ENCODE results near the gene KCNJ6. TPM values are rescaled to one million over a fixed set of nuclear protein-coding genes. Genes with fewer than 3 reads are reported as not detected.

The KCNJ6 gene
- total RNA-seq, 1 experiment from 2014 or later: not detected

DNA sequence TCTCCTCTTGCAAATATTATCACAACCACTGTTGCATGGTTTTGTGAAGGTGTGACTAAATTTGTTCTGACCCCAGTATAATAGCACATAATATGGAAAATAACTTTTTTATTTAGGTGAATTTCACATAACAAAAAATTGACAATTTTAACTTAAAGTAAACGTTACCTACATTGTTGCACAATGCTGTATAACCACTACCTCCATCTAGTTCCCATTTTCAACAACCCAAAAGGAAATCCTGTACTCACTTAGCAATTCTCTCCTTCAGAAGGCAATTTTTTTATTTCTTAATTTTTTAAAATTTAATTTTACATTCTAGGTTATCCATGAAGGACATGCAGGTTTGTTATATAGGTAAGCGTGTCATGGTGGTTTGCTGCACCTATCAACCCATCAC, 95.2 kb downstream of the KCNJ6 start:
- no peak for DNase-seq (ENCODE audit: low read depth)

GRCh38 chr21:37819372-37819771, 96.9 kb downstream of the KCNJ6 start:
- DNase-seq (ENCODE audit: low read depth): no peak

DNA sequence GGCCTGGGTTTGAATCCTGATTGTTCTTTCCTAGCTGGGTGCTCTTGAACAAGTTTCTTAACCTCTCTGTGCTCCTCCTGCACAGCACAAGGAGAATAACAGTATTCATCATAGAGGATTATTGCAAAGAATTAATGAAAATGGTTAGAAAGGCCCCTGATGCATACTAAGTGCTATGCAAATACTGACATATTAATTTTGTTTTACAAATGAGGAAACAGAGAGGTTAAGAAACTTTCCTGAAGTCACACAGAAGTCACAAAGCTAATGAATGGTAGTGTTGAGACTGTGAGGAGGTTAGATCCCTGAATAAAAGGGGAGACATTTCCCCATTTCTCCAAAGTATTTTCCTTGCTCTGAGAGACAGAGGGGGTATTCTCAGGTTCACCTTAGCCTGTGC, 99.0 kb downstream of the KCNJ6 start:
- no peak for DNase-seq (ENCODE audit: low read depth)

DNA sequence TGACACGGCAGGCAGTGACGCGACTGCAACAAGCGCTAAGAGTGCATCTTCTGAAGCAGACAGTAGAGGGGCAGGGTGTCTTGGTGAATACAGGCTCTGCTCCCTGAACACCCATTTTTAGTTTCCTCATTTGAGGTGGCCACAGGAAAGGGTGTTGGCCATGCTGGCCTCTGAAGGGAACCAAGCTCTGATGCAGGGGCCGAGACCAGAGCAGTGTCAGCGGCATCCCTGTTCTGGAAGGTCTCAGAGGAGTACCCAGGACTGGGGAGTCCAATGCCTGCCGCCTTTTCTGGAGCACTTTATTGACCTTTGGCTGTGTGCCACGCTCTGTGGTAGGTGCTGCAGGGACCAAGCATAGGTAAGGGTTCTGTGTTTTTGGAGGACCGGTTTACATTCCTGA, 100.4 kb downstream of the KCNJ6 start:
- no peak for DNase-seq (ENCODE audit: low read depth)

- no peak for DNase-seq (ENCODE audit: low read depth)
These were observed 104.5 kb downstream of the KCNJ6 start for GRCh38 chr21:37811711-37812110.

GRCh38 chr21:37808261-37808660, 108.0 kb downstream of the KCNJ6 start:
- no peak for DNase-seq (ENCODE audit: low read depth)

DNA sequence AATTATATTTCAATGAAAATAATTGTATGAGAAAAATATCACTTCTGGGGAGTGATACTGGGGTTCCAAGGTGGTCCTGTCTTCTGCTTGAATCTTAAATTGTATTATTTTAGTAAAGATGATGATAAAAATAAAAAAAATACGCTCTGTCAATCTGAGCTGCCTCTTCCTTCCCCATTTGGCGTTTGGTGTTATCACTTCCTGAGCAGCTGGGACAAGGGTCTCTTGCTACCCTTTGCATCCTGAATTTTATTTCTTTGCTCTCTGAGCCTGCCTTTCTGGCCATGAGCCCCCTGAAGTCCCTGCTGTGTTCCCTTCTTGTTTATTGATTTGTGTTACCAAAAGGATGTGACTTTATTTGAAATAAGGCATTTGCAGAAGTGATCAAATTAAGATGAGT, 111.0 kb downstream of the KCNJ6 start:
- DNase-seq (ENCODE audit: low read depth): no peak

DNA sequence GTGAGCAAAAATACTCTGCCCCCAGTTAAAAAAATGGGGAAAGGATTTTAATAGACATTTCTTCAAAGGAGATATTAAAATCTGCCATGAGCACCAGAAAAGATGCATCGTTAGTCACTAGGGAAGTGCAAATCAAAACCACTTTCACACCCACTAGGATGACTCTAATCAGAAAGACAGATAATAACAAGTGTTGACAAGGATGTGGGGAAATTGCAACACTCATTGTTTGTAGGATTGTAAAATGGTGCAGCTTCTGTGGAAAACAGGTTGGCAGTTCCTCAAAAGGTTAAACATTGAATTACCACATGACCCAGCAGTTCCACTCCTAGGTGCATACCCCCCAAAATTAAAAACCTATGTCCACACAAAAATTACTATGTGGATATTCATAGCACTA, 112.3 kb downstream of the KCNJ6 start:
- no peak for DNase-seq (ENCODE audit: low read depth)

DNA sequence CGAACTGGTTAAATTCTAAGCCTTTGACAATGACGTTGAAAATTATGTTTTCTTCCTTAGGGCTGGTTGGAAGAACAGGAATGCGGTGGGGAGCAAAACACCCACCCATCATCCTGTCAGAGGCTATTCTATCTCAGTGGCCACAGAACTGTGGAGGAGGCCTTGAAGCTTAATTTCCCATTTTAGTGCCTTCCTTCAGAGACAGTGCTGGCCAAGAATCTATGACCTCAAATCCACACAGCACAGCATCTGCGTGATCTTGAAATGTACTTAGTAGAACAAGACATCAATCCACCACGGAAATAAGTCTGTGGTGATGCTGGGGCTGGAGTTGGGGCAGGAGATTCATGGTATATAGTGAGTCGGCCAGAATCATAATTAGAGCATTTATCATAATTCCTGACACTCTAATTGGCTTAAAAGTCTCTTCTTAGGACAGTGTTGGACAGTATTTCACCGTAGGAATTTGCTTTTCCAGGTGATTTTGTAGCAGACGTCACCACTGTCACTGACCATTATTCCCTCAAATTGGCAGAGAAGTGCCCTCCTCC, 113.1 kb downstream of the KCNJ6 start:
- DNase-seq (ENCODE audit: low read depth): no peak

DNA sequence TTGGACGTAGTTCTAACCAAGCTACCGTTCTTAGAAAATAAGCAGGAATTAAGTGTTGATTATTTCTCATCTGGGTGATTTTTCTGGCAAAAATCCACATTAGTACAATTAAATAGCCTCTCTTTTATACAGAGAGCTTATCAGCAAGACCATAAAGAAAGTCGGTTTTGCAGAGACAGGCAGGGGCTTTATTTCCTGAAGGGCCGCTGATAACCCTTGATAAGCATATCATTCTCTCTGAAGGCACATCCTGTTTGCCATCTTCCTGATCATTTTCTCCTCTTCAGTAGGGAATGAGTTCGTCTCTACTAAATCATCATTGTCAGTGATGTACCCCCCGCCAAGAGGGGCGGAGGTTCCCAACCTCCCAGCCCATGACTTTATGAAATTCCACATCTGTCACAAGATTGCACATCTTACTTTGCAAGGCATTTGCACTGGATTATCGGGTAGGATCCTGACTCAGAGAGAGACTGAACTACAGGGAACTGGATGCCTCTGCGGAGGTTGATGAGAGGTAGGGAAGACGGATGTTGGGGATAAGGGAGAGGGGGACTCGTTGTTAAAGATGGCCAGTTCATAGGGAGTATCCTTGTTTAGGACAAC, 115.7 kb downstream of the KCNJ6 start:
- peak; percentile 49 for DNase-seq (ENCODE audit: low read depth)

DNA sequence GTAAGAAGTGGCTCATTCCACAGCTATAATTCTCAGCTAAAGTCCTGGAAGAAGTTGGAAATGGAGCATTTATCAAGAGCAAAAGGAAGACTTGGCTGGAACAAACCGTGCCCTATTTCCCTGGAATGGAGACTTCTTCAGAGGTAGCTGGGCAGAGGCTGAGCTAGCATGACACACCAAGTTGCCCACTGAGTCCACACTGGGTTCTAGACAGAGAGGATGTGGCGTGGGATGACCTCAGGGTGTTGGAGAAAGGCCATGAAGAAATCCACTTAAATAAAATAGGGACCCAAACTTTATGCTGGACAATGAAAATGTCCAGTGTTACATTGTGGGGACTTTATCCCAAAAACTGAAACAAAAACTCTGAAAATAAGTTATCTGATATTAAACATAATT, 116.2 kb downstream of the KCNJ6 start:
- DNase-seq (ENCODE audit: low read depth): peak; percentile 67

DNA sequence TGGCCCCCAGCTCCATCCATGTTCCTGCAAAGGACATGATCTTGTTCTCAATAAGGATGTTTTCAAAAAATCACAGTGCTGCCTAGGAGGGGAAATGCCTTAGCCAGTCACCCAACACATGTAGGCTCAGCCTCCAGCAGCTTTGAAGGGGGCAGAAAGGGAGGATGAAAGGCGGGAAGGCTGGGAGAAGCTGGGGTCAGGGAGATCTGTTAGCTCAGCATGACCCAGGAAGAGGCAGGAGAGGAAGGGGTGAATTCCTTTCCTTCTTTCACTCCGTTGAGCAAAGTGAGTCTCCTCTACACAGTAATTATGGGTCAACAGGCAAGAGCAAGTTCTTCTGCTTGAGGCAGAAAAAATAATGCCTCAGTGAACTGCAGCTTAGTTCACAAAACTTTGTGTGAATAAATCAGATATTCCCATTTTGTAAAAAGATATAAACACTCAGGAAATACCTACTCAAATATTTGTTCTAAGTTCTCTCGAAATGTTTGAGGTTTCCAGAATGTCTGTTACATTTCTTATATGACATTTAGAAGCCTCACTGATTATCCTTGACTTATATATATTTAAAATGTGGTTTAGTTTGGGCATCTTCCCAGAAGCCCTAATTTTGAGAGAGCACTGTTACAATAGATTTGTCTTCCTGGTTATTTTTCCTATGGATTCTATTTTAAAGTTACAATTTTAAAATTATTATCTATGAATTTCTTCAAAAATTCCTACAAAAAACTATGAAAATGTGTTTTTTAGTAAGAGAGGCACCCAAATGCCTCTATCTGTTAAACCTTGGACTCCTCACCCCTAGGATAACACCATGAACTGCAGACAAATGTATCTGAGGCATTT, 116.8 kb downstream of the KCNJ6 start:
- DNase-seq (ENCODE audit: low read depth): no peak

- peak; percentile 48 for DNase-seq (ENCODE audit: low read depth)
These were observed 118.9 kb downstream of the KCNJ6 start for GRCh38 chr21:37797403-37797802.

DNA sequence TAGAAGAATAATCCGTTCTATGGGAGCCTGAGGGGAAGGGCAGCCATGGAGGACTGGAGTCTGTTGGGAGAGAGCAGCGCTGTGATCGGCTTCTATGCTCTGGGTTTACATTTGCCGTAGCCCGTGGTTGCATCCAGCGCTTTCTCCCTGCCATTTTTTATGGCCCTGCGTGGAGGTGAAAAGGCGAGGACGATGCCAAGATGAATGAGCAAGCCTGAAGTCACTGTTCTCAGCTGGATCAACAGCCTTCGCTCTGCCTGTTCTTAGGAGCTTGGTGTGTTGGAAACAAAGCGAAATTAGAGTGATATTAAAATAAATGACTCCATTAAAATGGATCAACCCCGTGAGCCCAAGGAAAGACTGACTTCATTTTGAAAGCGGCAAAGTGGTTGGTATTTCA, 120.2 kb downstream of the KCNJ6 start:
- DNase-seq (ENCODE audit: low read depth): peak; percentile 65

GRCh38 chr21:37793660-37794059, 122.6 kb downstream of the KCNJ6 start:
- peak; percentile 42 for DNase-seq (ENCODE audit: low read depth)

GRCh38 chr21:37792046-37792445, 124.2 kb downstream of the KCNJ6 start:
- DNase-seq (ENCODE audit: low read depth): peak; percentile 45

- DNase-seq (ENCODE audit: low read depth): no peak
These were observed 125.4 kb downstream of the KCNJ6 start for GRCh38 chr21:37790905-37791304.

DNA sequence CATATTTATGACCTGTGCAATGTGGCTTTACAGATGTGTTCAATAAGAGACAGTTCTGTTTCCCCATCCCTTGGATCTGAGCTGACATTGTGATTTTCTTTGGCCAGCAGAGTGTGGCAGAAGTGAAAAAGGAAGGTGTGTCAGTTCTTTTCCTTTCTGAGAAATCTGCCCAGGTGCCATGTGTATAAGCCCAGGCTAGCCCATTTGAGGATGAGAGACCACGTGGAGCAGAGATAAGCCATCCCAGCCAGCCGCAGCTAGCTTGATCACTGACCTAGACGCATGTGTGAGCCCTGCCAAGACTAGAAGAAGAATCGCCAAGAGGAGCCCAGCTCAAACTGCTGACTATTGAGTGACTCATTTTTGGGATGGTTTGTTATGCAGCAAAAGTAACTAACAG, 127.8 kb downstream of the KCNJ6 start:
- no peak for DNase-seq (ENCODE audit: low read depth)

DNA sequence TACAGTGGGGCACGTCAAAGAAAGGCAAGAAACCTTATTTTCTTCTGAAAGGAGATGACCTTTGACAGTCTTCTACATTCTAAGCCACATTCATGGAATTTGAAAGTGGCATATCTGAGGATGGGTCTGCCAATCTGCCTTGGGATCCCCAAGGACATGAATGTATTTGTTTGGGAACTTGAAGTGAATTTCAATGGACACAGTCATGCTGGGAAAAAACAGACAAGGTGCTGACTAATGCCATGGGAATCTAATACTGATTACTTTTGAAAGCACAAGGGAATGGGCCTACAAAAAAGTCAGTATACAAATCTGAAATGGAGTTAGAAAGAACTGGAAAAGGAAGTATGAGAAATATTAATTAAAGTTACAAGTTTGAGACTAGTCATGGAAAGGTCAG, 128.8 kb downstream of the KCNJ6 start:
- peak; percentile 79 for DNase-seq (ENCODE audit: low read depth)

DNA sequence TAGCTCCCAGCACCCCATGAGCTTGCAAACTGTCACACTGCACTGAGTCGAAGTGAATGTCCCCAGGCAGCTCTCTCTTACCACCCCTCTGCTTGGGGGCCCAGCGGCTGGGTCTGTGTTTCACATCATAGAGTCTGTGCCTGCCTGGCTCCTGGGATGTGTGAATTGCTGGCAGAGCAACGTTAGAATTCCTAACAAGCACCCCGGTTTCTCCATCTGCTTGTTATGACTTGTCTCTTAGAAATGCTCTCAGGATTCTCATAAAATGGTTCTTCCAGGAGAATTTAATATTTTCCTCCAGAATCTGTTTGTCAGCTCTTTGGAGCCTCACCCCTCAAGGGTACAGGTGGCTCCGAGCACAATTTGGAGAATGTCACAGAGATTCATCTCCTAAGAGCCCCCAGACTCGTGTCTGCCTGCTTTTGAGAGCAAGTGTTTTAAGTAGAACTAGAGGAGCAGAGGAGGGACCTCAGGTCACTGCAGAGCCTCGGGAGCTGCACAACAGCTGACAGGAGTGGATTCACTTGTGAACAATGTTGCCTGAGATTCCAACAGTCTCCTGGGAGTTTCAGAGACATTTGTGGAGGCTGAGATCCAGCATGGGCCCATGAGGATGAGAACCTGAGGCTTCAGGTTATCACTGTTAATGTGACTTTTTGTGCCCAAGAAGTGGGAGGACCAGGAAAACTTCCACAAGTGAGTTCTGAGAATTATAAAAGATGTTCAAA, 131.5 kb downstream of the KCNJ6 start:
- no peak for DNase-seq (ENCODE audit: low read depth)

DNA sequence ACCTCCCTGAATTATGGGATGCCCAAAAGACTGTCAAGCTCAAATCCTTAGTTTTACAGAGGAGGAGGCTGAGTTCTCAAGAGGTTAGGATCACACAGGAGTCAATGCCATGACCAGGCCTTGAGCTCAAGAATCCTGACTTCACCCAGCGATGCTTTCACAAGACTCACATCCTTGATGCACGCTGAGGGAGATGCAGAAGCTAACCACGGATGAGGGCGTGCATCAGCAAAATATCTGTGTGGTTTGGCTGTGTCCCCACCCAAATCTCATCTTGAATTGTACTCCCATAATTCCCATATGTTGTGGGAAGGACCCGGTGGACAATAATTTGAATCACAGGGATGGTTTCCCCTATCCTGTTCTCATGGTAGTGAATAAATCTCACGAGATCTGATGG, 133.2 kb downstream of the KCNJ6 start:
- no peak for DNase-seq (ENCODE audit: low read depth)

All from RPMI7951 (cell line).